Pancreas (tissue), 10 donors: ENCODE measurements around the gene STRIP2. TPM values are rescaled to one million over a fixed set of nuclear protein-coding genes. Genes with fewer than 3 reads are reported as not detected.

Experiments used
- ATAC-seq, 4 donors: fragments of 200-7000 bp; cut with Tn5 transposase; one replicate each; pipeline versions ENCODE4 v1.8.0 to v1.9.1; 2020; ENCODE audit warnings: mild to moderate bottlenecking in 4 of 4, moderate library complexity in 4 of 4
- DNase-seq, 6 donors: peaks; one replicate each; pipeline ENCODE4 v3.0.0-alpha.2; 2020
- FAIRE-seq: peaks from 2 replicates; lab custom pipeline; 2012; peaks lifted over from hg19 to GRCh38; lab: Jason Lieb, UNC
- H3K27ac ChIP-seq, 4 donors: fragments of 200-600 bp; sonication (generic); 1 replicate in 3 of 4; 2 replicates in 1 of 4; pipeline versions ENCODE4 v1.5.0 to v1.8.0; 2020
- H3K27me3 ChIP-seq, 4 donors: fragments of 200-600 bp; one replicate each; pipeline ENCODE4 v1.8.0; 2021
- H3K36me3 ChIP-seq, 3 donors: fragments of 200-600 bp; sonication (generic) in 1 of 3; one replicate each; pipeline versions ENCODE4 v1.5.0 to v1.8.0; 2020 to 2021
- H3K4me1 ChIP-seq, 3 donors: fragments of 200-600 bp; one replicate each; pipeline ENCODE4 v1.8.0; 2021
- H3K4me3 ChIP-seq, 4 donors: fragments of 200-600 bp; sonication (generic) in 2 of 4; one replicate each; pipeline versions ENCODE4 v1.5.0 to v1.8.0; 2020 to 2021
- H3K9me3 ChIP-seq, 4 donors: fragments of 200-600 bp; one replicate each; pipeline ENCODE4 v1.8.0; 2021
- CTCF ChIP-seq, 4 donors: fragments of 200-600 bp; sonication (generic) in 3 of 4; IDR thresholded peaks; one replicate each; pipeline versions ENCODE4 v1.5.0 to v1.8.0; 2021; ENCODE audit warnings: antibody characterized with exemption in 4 of 4
- WGBS, 2 donors: extraction: QIAGEN DNeasy Blood & Tissue Kit; methylation state at CpG; one replicate each; pipeline ENCODE4 v1.1.7; 2013; 5-methylcytosine and 5-hydroxymethylcytosine counted together
- intact Hi-C, 3 donors: fragments of 100-400 bp; cut with DNase I; formaldehyde crosslinking; loops; one replicate each; pipeline versions ENCODE4 v1.11.1 to v1.14.2; 2022
- polyA plus RNA-seq, 2 donors: library from polyadenylated mRNA; stranded (reverse); fragments of 200-250 nt; gene quantifications; one replicate each; pipeline ENCODE4 v1.2.3, GENCODE V29; 2013
- total RNA-seq, 6 donors: library from RNA; stranded (reverse); fragmentation: NEBNext Ultra II Directional in 4 of 6; extraction: Animal tissue kit (Norgen Biotek cat#: 25700) in 4 of 6; gene quantifications; one replicate each; pipeline versions ENCODE4 v1.2.1 to v1.2.4, GENCODE V29; 2021 to 2023
- donor health status: healthy with polysubstance abuse.
- donor health status: DM: no; HTN: no; CAD: no; lungs with moderate emphysema.
- donor health status: DM: no; HTN: no; CAD: no.
- donor health status: control.
- donor health status: control.
- donor health status: Bipolar disorder and iron deficiency.
- donor health status: DM: yes; HTN: yes; CAD: no.
- donor health status: DM: no; HTN: no; CAD: no.
- donor health status: DM: no; HTN: no; CAD: no.
- donor health status: DM: yes; HTN: yes; CAD: no.

STRIP2 gene
- total and polyA plus RNA-seq, 8 donors: 0.16 to 0.85 (median 0.38) TPM

GRCh38 chr7:129437190-129437589 lies 3.0 kb downstream of the STRIP2 start:
- ATAC-seq: no peak
- no peak overlapping the region for H3K4me3 ChIP-seq
- peaks cover 0 to 5% (median 4%) of the 10 kb centered on the region in 3 donors for H3K4me1 ChIP-seq
- H3K9me3 ChIP-seq: no peaks in the 10 kb centered on the region
- H3K36me3 ChIP-seq: no peaks in the 10 kb centered on the region
- DNase-seq: no peak
- no peak for FAIRE-seq
- TF ChIP-seq CTCF (IDR thresholded peaks at IDR 0.05): no peak
- H3K27ac ChIP-seq: no peak overlapping the region
- intact Hi-C loops: no loop called here
- H3K27me3 ChIP-seq: peaks cover 0 to 4% (median 0%) of the 10 kb centered on the region in 4 donors
- 90 to 94% methylated on average over 5 of the region's 5 CpGs for WGBS, 2 donors

GRCh38 chr7:129438281-129438838 lies 4.1 kb downstream of the STRIP2 start:
- WGBS, 2 donors: 90 to 96% methylated on average over 6 of the region's 6 CpGs
- Histone ChIP-seq H3K27me3 (peaks cover 0 to 4% (median 0%) of the 10 kb centered on the region in 4 donors), H3K4me1 (peaks cover 0 to 7% (median 3%) of the 10 kb centered on the region in 3 donors), H3K9me3 (no peaks in the 10 kb centered on the region), H3K4me3 (no peak overlapping the region), H3K27ac (no peak overlapping the region), H3K36me3 (no peaks in the 10 kb centered on the region)
- no peak for TF ChIP-seq CTCF (IDR thresholded peaks at IDR 0.05)
- FAIRE-seq (no peak), DNase-seq (no peak), ATAC-seq (no peak)
- intact Hi-C loops: no loop called here

- H3K36me3 ChIP-seq: no peaks in the 10 kb centered on the region
- H3K9me3 ChIP-seq: no peaks in the 10 kb centered on the region
- WGBS, 2 donors: 89 to 90% methylated on average over 5 of the region's 5 CpGs
- H3K27ac ChIP-seq: no peak overlapping the region
- FAIRE-seq: no peak
- no peak for TF ChIP-seq CTCF (IDR thresholded peaks at IDR 0.05)
- intact Hi-C loops: no loop called here
- no peak overlapping the region for H3K4me3 ChIP-seq
- no peak for DNase-seq
- no peak for ATAC-seq
- H3K4me1 ChIP-seq: peaks cover 0 to 12% (median 0%) of the 10 kb centered on the region in 3 donors
- peaks cover 0 to 4% (median 0%) of the 10 kb centered on the region in 4 donors for H3K27me3 ChIP-seq
Observed at GRCh38 chr7:129438839-129439651, 4.8 kb downstream of the STRIP2 start.

- peaks cover 0 to 8% (median 0%) of the 10 kb centered on the region in 3 donors for H3K4me1 ChIP-seq
- FAIRE-seq: no peak
Observed at GRCh38 chr7:129439963-129440625, 5.9 kb downstream of the STRIP2 start.

More at GRCh38 chr7:129439963-129440625, 5.9 kb downstream of the STRIP2 start:
- peaks cover 0 to 4% (median 0%) of the 10 kb centered on the region in 4 donors for H3K27me3 ChIP-seq
- H3K27ac ChIP-seq: no peak overlapping the region
- no peaks in the 10 kb centered on the region for H3K36me3 ChIP-seq
- ATAC-seq (no peak), DNase-seq (no peak)
- intact Hi-C loops: no loop called here
- no peak for TF ChIP-seq CTCF (IDR thresholded peaks at IDR 0.05)
- no peaks in the 10 kb centered on the region for H3K9me3 ChIP-seq
- H3K4me3 ChIP-seq: no peak overlapping the region
- WGBS, 2 donors: 92 to 97% methylated on average over 3 of the region's 3 CpGs
